Liver (tissue), 3 donors: Measurements from ENCODE around the gene TMEM63B.

Experiments used
- HNF4A ChIP-seq, 2 donors: conservative IDR thresholded peaks; 2 replicates each; pipeline ENCODE4 v1.6.1; 2016; ENCODE audit warnings: antibody characterized with exemption in 2 of 2, mild to moderate bottlenecking in 2 of 2
- SP1 ChIP-seq: IDR thresholded peaks from 2 replicates; pipeline ENCODE4 v1.6.1; 2018; ENCODE audit warnings: antibody characterized with exemption, mild to moderate bottlenecking
- YY1 ChIP-seq: IDR thresholded peaks from 2 replicates; pipeline ENCODE4 v1.6.1; 2016; ENCODE audit warnings: antibody characterized with exemption, mild to moderate bottlenecking
- TF ChIP-seq, protein P1 (sequence below): fragments of 150-350 bp; IDR thresholded peaks from 2 replicates; pipeline ENCODE4 v1.5.1; 2017; ENCODE audit warnings: improper control_type of control experiment, low read depth, low read length; ENCODE audit not compliant: missing input control
- donor health status: healthy.
- donor health status: healthy.

DNA sequence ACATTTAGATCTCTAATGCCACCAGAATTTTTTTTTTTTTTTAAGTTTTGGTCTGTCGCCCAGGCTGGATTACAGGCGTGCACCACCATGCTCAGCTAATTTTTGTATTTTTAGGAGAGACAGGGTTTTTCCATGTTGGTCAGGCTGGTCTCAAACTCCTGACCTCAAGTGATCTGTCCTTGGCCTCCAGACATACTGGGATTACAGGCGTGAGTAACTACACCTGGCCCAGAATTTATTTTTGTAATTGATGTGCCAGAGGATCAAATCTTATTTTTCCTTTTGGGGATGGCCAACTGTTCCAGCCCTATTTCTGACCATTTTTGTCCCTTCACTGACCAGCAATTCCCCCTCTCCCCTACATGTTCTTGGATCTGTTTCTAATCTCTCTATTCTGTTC, 71.3 kb downstream of the TMEM63B start:
- TF ChIP-seq HNF4A (conservative IDR thresholded peaks at IDR 0.05) (no peak), YY1 (no peak), SP1 (no peak)
- TF ChIP-seq, protein P1, sequence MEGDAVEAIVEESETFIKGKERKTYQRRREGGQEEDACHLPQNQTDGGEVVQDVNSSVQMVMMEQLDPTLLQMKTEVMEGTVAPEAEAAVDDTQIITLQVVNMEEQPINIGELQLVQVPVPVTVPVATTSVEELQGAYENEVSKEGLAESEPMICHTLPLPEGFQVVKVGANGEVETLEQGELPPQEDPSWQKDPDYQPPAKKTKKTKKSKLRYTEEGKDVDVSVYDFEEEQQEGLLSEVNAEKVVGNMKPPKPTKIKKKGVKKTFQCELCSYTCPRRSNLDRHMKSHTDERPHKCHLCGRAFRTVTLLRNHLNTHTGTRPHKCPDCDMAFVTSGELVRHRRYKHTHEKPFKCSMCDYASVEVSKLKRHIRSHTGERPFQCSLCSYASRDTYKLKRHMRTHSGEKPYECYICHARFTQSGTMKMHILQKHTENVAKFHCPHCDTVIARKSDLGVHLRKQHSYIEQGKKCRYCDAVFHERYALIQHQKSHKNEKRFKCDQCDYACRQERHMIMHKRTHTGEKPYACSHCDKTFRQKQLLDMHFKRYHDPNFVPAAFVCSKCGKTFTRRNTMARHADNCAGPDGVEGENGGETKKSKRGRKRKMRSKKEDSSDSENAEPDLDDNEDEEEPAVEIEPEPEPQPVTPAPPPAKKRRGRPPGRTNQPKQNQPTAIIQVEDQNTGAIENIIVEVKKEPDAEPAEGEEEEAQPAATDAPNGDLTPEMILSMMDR = no peak
